ENCODE measurements around the gene MMP14.

GRCh38 chr14:22896760-22897159 is 60.4 kb downstream of the MMP14 start:
- TF ChIP-seq POLR2A (IDR thresholded peaks at IDR 0.05; ENCODE audit: extremely low read depth, insufficient read length) (no peak), CTCF (IDR thresholded peaks at IDR 0.05; ENCODE audit: low read depth, low read length) (no peak), MAX (IDR thresholded peaks at IDR 0.05; ENCODE audit: low read depth, low read length) (no peak)

Measured in NB4 (cell line).